ENCODE data around the gene PAK6. TPM values are rescaled to one million over a fixed set of nuclear protein-coding genes. Genes with fewer than 3 reads are reported as not detected.

Gene PAK6
- total and polyA plus RNA-seq, 9 of the 15 experiments (the other 6 are each of a cell fraction or from before 2014, with no cell fraction given), result 0.03 to 0.74 (median 0.16) TPM; not detected in 2

DNA sequence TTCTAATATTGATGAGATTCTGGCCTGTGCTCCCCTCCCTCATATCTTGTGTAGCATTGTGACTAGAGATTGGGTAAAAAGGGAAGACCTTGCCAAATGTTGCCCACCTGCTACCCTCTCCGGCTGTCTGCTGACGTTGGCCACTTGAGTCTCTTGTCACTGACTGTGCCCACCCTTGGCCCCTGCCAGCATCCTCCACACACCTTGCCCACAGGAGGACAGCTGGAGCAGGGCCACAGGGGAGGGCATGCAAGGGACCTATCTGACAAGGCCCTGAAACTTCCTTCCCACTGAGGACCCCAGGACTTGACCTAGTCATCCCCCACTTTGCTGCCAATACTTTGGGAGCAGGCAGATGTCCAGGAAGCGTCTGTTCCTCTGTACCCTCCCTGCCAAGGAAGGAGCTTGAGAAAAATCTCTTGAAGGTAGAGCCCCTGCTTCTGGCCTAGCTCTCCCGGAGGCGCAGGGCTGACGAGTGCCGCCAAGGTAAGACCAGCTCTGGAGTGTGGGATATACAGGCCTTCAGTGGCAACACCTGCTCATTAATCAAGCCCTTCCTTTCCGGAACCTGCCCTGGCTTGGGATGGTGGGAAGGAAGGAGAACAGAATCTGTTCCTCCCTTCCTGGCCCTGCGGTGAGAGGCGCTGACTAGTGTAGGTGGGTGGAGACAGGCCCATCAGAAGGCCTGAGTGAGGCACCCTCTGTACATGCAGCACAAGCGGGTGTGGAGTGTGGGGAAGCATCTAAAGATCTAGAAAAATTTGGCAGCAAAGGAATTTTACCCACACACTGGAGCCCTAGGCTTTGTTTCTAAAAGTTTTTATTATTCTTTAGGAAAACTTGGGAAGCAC is 4.9 kb upstream of the PAK6 start (continued):
- TF ChIP-seq ZNF639 (CRISPR knock-in tag; conservative IDR thresholded peaks at IDR 0.05 in 1 of 2, IDR thresholded peaks at IDR 0.05 in 1 of 2) (no peak), U2AF1 (optimal IDR thresholded peaks at IDR 0.05; ENCODE audit: low read depth, low read length) (no peak), HCFC1 (IDR thresholded peaks at IDR 0.05; ENCODE audit: low read depth, low read length) (no peak), NCOA1 (IDR thresholded peaks at IDR 0.05; ENCODE audit: low read depth) (no peak), KLF6 (CRISPR knock-in tag; IDR thresholded peaks at IDR 0.05; ENCODE audit: borderline replicate concordance) (no peak), SRSF3 (IDR thresholded peaks at IDR 0.05; ENCODE audit: insufficient read depth, low read length) (no peak), ZBTB33 (CRISPR knock-in tag; IDR thresholded peaks at IDR 0.05) (no peak), RNF2 (IDR thresholded peaks at IDR 0.05) (no peak)
- TF ChIP-seq, protein P1, sequence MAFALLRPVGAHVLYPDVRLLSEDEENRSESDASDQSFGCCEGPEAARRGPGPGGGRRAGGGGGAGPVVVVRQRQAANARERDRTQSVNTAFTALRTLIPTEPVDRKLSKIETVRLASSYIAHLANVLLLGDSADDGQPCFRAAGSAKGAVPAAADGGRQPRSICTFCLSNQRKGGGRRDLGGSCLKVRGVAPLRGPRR (CRISPR knock-in tag; IDR thresholded peaks at IDR 0.05), result no peak

Measured in K562 (cell line).